ENCODE results near the gene C4orf50. TPM values are rescaled to one million over a fixed set of nuclear protein-coding genes. Genes with fewer than 3 reads are reported as not detected.

The C4orf50 gene
- total and polyA plus RNA-seq, 2 of the 13 experiments (the other 11 are each of a cell fraction or from before 2014, with no cell fraction given) = not detected

DNA sequence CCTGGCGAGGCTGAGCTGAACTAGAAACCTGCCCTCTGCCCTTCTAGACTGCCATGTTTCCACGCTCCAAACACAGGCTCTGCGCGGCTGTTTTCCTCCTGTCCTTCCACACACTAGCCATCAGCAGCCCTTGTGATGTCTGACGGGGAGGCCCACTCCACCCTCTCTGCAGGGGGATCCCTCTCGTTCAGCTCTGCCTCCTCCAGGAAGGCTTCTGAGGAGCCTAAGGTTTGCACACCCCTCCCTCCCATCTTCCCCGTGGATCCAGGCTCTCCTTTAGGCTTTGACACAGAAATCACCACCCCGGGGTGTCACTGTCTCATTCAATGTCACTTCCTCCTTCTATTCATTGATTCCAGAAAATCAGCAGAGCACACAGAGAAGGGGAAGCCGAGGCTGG is 86.7 kb downstream of the C4orf50 start:
- in situ Hi-C loops (cut with HindIII; ENCODE audit: extremely low pct_ligation_motif_present, low pct_unique_long_range_greater_than_20kb) (no loop called here), intact Hi-C loops (cut with micrococcal nuclease; ENCODE audit: unreplicated experiment) (no loop called here)
- Histone ChIP-seq H3K4me1 (ENCODE audit: insufficient read depth, low read length) (no peaks in the 10 kb centered on the region), H3K9me3 (ENCODE audit: low read length) (no peaks in the 10 kb centered on the region), H3K4me3 (replicated peaks in 1 of 3; ENCODE audit: insufficient read depth in 1 of 3, low read depth in 2 of 3, low read length in 3 of 3) (no peak overlapping the region), H4K20me1 (ENCODE audit: insufficient read depth, low read length) (no peaks in the 10 kb centered on the region), H3K27ac (ENCODE audit: extremely low read length, insufficient read depth, low read length) (no peak overlapping the region), H2AFZ (ENCODE audit: low read length) (no peak overlapping the region), H3K27me3 (ENCODE audit: control insufficient read depth in 1 of 2, insufficient read depth in 2 of 2, low read length in 2 of 2) (peaks cover 4 to 45% of the 10 kb centered on the region in 2 experiments; a peak in 4 of 5 replicates), H3K36me3 (replicated peaks in 1 of 2; ENCODE audit: control insufficient read depth in 1 of 2, insufficient read depth in 2 of 2, low read length in 2 of 2) (no peaks in the 10 kb centered on the region), H3K9ac (ENCODE audit: insufficient read depth, low read depth, low read length) (no peak overlapping the region), H3K79me2 (ENCODE audit: insufficient read depth, low read length) (no peaks in the 10 kb centered on the region), H3K4me2 (ENCODE audit: low read depth, low read length) (no peak overlapping the region)
- WGBS (ENCODE audit: low lambda C conversion rate) = 3% methylated on average over 5 of the region's 9 CpGs
- FAIRE-seq (no peak), ATAC-seq (no peak), DNase-seq (ENCODE audit: low spot score) (no peak)
- BruUV-seq (replicated peaks) = no TSS peak
- no peak for TF ChIP-seq ZNF841 (CRISPR knock-in tag; IDR thresholded peaks at IDR 0.05; ENCODE audit: borderline replicate concordance)
- no peak for TF ChIP-seq GZF1 (CRISPR knock-in tag; IDR thresholded peaks at IDR 0.05)
- no peak for TF ChIP-seq SRSF9 (IDR thresholded peaks at IDR 0.05; ENCODE audit: borderline replicate concordance, insufficient read depth, low read depth, low read length, poor library complexity, severe bottlenecking)
- no peak for TF ChIP-seq ARNT2 (CRISPR knock-in tag; IDR thresholded peaks at IDR 0.05; ENCODE audit: low read depth)
- no peak for TF ChIP-seq IRX3 (CRISPR knock-in tag; IDR thresholded peaks at IDR 0.05; ENCODE audit: borderline replicate concordance, low read depth)
- TF ChIP-seq THYN1 (CRISPR knock-in tag; IDR thresholded peaks at IDR 0.05; ENCODE audit: borderline replicate concordance, low read depth) = no peak
- ChIA-PET CTCF (ENCODE audit: low intra/inter-chr PET ratio, low total read pairs) (no interaction called here), POLR2A (no interaction called here)

DNA sequence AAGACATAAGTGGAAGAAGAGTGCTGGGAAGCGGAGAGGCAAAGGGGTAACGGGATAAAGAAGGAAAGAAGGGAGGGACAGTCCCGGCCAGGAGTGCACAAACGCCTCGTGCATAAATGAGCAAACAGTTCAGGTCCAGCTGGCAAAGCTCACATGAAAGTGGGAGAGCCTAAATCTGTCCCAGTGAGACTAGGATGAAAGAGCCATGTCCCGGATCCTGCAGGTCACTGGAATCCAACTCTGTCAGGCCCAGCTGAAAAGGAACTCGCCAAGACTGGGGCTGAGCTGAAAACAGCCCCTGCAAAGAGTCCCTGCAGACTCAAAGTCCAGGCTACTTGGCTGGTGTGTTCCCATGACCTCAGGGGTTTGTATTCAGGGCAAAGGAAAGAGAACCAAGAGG is 87.4 kb downstream of the C4orf50 start:
- in situ Hi-C loops (cut with HindIII; ENCODE audit: extremely low pct_ligation_motif_present, low pct_unique_long_range_greater_than_20kb) = no loop called here
- no peak for ATAC-seq
- FAIRE-seq = no peak
- TF ChIP-seq, protein P1, sequence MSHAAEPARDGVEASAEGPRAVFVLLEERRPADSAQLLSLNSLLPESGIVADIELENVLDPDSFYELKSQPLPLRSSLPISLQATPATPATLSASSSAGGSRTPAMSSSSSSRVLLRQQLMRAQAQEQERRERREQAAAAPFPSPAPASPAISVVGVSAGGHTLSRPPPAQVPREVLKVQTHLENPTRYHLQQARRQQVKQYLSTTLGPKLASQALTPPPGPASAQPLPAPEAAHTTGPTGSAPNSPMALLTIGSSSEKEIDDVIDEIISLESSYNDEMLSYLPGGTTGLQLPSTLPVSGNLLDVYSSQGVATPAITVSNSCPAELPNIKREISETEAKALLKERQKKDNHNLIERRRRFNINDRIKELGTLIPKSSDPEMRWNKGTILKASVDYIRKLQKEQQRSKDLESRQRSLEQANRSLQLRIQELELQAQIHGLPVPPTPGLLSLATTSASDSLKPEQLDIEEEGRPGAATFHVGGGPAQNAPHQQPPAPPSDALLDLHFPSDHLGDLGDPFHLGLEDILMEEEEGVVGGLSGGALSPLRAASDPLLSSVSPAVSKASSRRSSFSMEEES (CRISPR knock-in tag; IDR thresholded peaks at IDR 0.05) = no peak
- TF ChIP-seq, protein P2, sequence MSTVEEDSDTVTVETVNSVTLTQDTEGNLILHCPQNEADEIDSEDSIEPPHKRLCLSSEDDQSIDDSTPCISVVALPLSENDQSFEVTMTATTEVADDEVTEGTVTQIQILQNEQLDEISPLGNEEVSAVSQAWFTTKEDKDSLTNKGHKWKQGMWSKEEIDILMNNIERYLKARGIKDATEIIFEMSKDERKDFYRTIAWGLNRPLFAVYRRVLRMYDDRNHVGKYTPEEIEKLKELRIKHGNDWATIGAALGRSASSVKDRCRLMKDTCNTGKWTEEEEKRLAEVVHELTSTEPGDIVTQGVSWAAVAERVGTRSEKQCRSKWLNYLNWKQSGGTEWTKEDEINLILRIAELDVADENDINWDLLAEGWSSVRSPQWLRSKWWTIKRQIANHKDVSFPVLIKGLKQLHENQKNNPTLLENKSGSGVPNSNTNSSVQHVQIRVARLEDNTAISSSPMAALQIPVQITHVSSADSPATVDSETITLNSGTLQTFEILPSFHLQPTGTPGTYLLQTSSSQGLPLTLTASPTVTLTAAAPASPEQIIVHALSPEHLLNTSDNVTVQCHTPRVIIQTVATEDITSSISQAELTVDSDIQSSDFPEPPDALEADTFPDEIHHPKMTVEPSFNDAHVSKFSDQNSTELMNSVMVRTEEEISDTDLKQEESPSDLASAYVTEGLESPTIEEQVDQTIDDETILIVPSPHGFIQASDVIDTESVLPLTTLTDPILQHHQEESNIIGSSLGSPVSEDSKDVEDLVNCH (CRISPR knock-in tag; IDR thresholded peaks at IDR 0.05) = no peak
- TF ChIP-seq, protein P3, sequence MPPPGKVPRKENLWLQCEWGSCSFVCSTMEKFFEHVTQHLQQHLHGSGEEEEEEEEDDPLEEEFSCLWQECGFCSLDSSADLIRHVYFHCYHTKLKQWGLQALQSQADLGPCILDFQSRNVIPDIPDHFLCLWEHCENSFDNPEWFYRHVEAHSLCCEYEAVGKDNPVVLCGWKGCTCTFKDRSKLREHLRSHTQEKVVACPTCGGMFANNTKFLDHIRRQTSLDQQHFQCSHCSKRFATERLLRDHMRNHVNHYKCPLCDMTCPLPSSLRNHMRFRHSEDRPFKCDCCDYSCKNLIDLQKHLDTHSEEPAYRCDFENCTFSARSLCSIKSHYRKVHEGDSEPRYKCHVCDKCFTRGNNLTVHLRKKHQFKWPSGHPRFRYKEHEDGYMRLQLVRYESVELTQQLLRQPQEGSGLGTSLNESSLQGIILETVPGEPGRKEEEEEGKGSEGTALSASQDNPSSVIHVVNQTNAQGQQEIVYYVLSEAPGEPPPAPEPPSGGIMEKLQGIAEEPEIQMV (CRISPR knock-in tag; IDR thresholded peaks at IDR 0.05; ENCODE audit: low read depth) = no peak
- no peak for TF ChIP-seq CC2D1A (CRISPR knock-in tag; IDR thresholded peaks at IDR 0.05)
- TF ChIP-seq LCORL (IDR thresholded peaks at IDR 0.05) = no peak
- no peak for TF ChIP-seq LCORL (CRISPR knock-in tag; IDR thresholded peaks at IDR 0.05)
- TF ChIP-seq ZNF780A (CRISPR knock-in tag; IDR thresholded peaks at IDR 0.05) = no peak
- no peak for TF ChIP-seq SATB2 (CRISPR knock-in tag; IDR thresholded peaks at IDR 0.05)
- TF ChIP-seq REXO4 (CRISPR knock-in tag; IDR thresholded peaks at IDR 0.05; ENCODE audit: borderline replicate concordance) = no peak

More for the DNA sequence above, 87.4 kb downstream of the C4orf50 start:
- ChIA-PET CTCF (ENCODE audit: low intra/inter-chr PET ratio, low total read pairs) (no interaction called here), POLR2A (no interaction called here)
- Histone ChIP-seq H3K4me1 (ENCODE audit: insufficient read depth, low read length) (no peaks in the 10 kb centered on the region), H3K9me3 (ENCODE audit: low read length) (no peaks in the 10 kb centered on the region), H3K9ac (ENCODE audit: insufficient read depth, low read depth, low read length) (no peak overlapping the region), H3K27ac (ENCODE audit: extremely low read length, insufficient read depth, low read length) (no peak overlapping the region), H3K79me2 (ENCODE audit: insufficient read depth, low read length) (no peaks in the 10 kb centered on the region), H4K20me1 (ENCODE audit: insufficient read depth, low read length) (no peaks in the 10 kb centered on the region), H3K36me3 (replicated peaks in 1 of 2; ENCODE audit: control insufficient read depth in 1 of 2, insufficient read depth in 2 of 2, low read length in 2 of 2) (no peaks in the 10 kb centered on the region), H2AFZ (ENCODE audit: low read length) (no peak overlapping the region), H3K4me2 (ENCODE audit: low read depth, low read length) (no peak overlapping the region), H3K4me3 (replicated peaks in 1 of 3; ENCODE audit: insufficient read depth in 1 of 3, low read depth in 2 of 3, low read length in 3 of 3) (no peak overlapping the region), H3K27me3 (ENCODE audit: control insufficient read depth in 1 of 2, insufficient read depth in 2 of 2, low read length in 2 of 2) (peaks cover 4 to 49% of the 10 kb centered on the region in 2 experiments; a peak in 4 of 5 replicates)
- no peak for DNase-seq (ENCODE audit: low spot score)
- BruUV-seq (replicated peaks) = no TSS peak
- intact Hi-C loops (cut with micrococcal nuclease; ENCODE audit: unreplicated experiment) = no loop called here
- WGBS (ENCODE audit: low lambda C conversion rate) = 5% methylated on average over 5 of the region's 7 CpGs

All from HepG2 (cell line).